HepG2 (cell line): ENCODE data around the gene CTXN1. TPM values are rescaled to one million over a fixed set of nuclear protein-coding genes. Genes with fewer than 3 reads are reported as not detected.
A peak's percentile ranks its signal among the peaks of the same experiment; 100 is the strongest.

Experiments used
- CBX1 ChIP-seq: IDR thresholded peaks from one replicate; pipeline ENCODE4 v1.6.1; 2016; ENCODE audit warnings: antibody characterized with exemption, low read depth
- DRAP1 ChIP-seq: IDR thresholded peaks from 2 replicates; pipeline ENCODE4 v1.6.1; 2016; ENCODE audit warnings: missing genetic modification reagents, missing compliant biosample characterization
- GMEB2 ChIP-seq: IDR thresholded peaks from 2 replicates; pipeline ENCODE4 v1.6.1; 2016; ENCODE audit warnings: missing biosample characterization, missing genetic modification reagents, low read depth
- HDAC6 ChIP-seq: fragments of 200-600 bp; sonication (generic); IDR thresholded peaks from 2 replicates; pipeline ENCODE4 v1.7.0; 2017; ENCODE audit warnings: mild to moderate bottlenecking, antibody characterized with exemption, low read length, low read depth
- HHEX ChIP-seq: IDR thresholded peaks from 2 replicates; pipeline ENCODE4 v1.6.1; 2016; ENCODE audit warnings: control low read depth
- HOXA7 ChIP-seq: sonication (generic); formaldehyde crosslinking; IDR thresholded peaks from 2 replicates; pipeline ENCODE4 v1.8.1; 2022; ENCODE audit warnings: mild to moderate bottlenecking, missing genetic modification reagents, moderate library complexity
- NAIF1 ChIP-seq: sonication (generic); formaldehyde crosslinking; IDR thresholded peaks from 2 replicates; pipeline ENCODE4 v1.5.0; 2020; ENCODE audit warnings: mild to moderate bottlenecking, missing genetic modification reagents, borderline replicate concordance
- ONECUT2 ChIP-seq: sonication (generic); formaldehyde crosslinking; IDR thresholded peaks from 2 replicates; pipeline ENCODE4 v1.4.0; 2020; ENCODE audit warnings: missing genetic modification reagents
- RARG ChIP-seq: sonication (generic); formaldehyde crosslinking; IDR thresholded peaks from 2 replicates; pipeline ENCODE4 v1.4.0; 2020; ENCODE audit warnings: low read depth, mild to moderate bottlenecking, missing genetic modification reagents
- TEF ChIP-seq: sonication (generic); formaldehyde crosslinking; IDR thresholded peaks from 2 replicates; pipeline ENCODE4 v1.5.0; 2020; ENCODE audit warnings: missing genetic modification reagents
- THAP8 ChIP-seq: sonication (generic); formaldehyde crosslinking; IDR thresholded peaks from 2 replicates; pipeline ENCODE4 v1.5.1; 2020; ENCODE audit warnings: missing genetic modification reagents, mild to moderate bottlenecking, borderline replicate concordance
- TP53 ChIP-seq: sonication (generic); formaldehyde crosslinking; conservative IDR thresholded peaks from 2 replicates; pipeline ENCODE4 v1.4.0; 2020; ENCODE audit warnings: missing genetic modification reagents
- ZBTB1 ChIP-seq: sonication (generic); formaldehyde crosslinking; IDR thresholded peaks from 2 replicates; pipeline ENCODE4 v1.4.0; 2020; ENCODE audit warnings: missing genetic modification reagents, borderline replicate concordance
- ZNF101 ChIP-seq: sonication (generic); formaldehyde crosslinking; IDR thresholded peaks from 2 replicates; pipeline ENCODE4 v1.4.0; 2020; ENCODE audit warnings: mild to moderate bottlenecking, low read depth, missing genetic modification reagents, borderline replicate concordance
- ZNF281 ChIP-seq: sonication (generic); formaldehyde crosslinking; IDR thresholded peaks from 2 replicates; pipeline ENCODE4 v1.4.0; 2020; ENCODE audit warnings: missing genetic modification reagents, borderline replicate concordance
- ZNF337 ChIP-seq: sonication (generic); formaldehyde crosslinking; IDR thresholded peaks from 2 replicates; pipeline ENCODE4 v1.5.1; 2020; ENCODE audit warnings: missing genetic modification reagents, low read depth, mild to moderate bottlenecking, borderline replicate concordance
- ZNF33A ChIP-seq: sonication (generic); formaldehyde crosslinking; IDR thresholded peaks from 2 replicates; pipeline ENCODE4 v1.5.1; 2020; ENCODE audit warnings: missing genetic modification reagents, mild to moderate bottlenecking, moderate library complexity, borderline replicate concordance
- ZNF703 ChIP-seq: sonication (generic); formaldehyde crosslinking; IDR thresholded peaks from 2 replicates; pipeline ENCODE4 v1.5.1; 2020; ENCODE audit warnings: missing genetic modification reagents, mild to moderate bottlenecking, moderate library complexity, borderline replicate concordance
- ZNF776 ChIP-seq: sonication (generic); formaldehyde crosslinking; IDR thresholded peaks from 2 replicates; pipeline ENCODE4 v1.4.0; 2020; ENCODE audit warnings: mild to moderate bottlenecking, missing genetic modification reagents
- polyA plus RNA-seq, 8 experiments: library from polyadenylated mRNA; depleted of rRNA in 3 of 8; stranded (reverse) in 7 of 8; unstranded in 1 of 8; fragments of >200 nt; fragmentation: Illumina TruSeq in 4 of 8; extraction: Trizol in 4 of 8; gene quantifications; 2 replicates each; pipeline versions ENCODE4 v1.2.1 to v1.2.3, GENCODE V29; 2011 to 2016; ENCODE audit warnings: low read depth in 4 of 8, missing spikeins in 1 of 8, mixed read lengths in 1 of 8; ENCODE audit not compliant: insufficient read depth in 1 of 8
- total RNA-seq, 5 experiments: library from RNA; depleted of rRNA; stranded (reverse); fragments of >200 nt; fragmentation: Illumina TruSeq; extraction: Trizol; gene quantifications; 2 replicates each; pipeline ENCODE4 v1.2.3, GENCODE V29; 2016; ENCODE audit warnings: low read depth in 1 of 5
- TF ChIP-seq, protein P1 (sequence below): sonication (generic); formaldehyde crosslinking; IDR thresholded peaks from 2 replicates; pipeline ENCODE4 v1.8.1; 2023; ENCODE audit warnings: missing genetic modification reagents, mild to moderate bottlenecking, borderline replicate concordance
- TF ChIP-seq, protein P2 (sequence below): sonication (generic); formaldehyde crosslinking; IDR thresholded peaks from 2 replicates; pipeline ENCODE4 v1.8.0; 2022; ENCODE audit warnings: mild to moderate bottlenecking, missing genetic modification reagents, borderline replicate concordance
- TF ChIP-seq, protein P3 (sequence below): sonication (generic); formaldehyde crosslinking; IDR thresholded peaks from 2 replicates; pipeline ENCODE4 v1.8.1; 2023; ENCODE audit warnings: mild to moderate bottlenecking, missing genetic modification reagents, borderline replicate concordance

Gene CTXN1
- total and polyA plus RNA-seq, 2 of the 13 experiments (the other 11 are each of a cell fraction or from before 2014, with no cell fraction given) = 0.11 TPM; not detected in 1

GRCh38 chr19:7902796-7903243 is 23.1 kb downstream of the CTXN1 start (continued):
- TF ChIP-seq ZNF281 = no peak
- peak; percentile 21; the same call in 1 of the 2 replicates for TF ChIP-seq NAIF1
- no peak for TF ChIP-seq THAP8
- TF ChIP-seq ZNF776 = no peak
- TF ChIP-seq DRAP1 = no peak
- TF ChIP-seq TP53 = no peak
- TF ChIP-seq ZNF101 = no peak
- no peak for TF ChIP-seq ONECUT2 (CRISPR knock-in tag)
- TF ChIP-seq ZNF33A (CRISPR knock-in tag) = no peak
- TF ChIP-seq, protein P1, sequence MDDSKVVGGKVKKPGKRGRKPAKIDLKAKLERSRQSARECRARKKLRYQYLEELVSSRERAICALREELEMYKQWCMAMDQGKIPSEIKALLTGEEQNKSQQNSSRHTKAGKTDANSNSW (CRISPR knock-in tag) = no peak
- TF ChIP-seq RARG = no peak
- no peak for TF ChIP-seq GMEB2 (CRISPR knock-in tag)
- TF ChIP-seq ZNF703 = 0 out of 2 replicates have a peak, but pooled peaks have one; percentile 49
- no peak for TF ChIP-seq HDAC6
- no peak for TF ChIP-seq ZNF337 (CRISPR knock-in tag)
- no peak for TF ChIP-seq HOXA7
- no peak for TF ChIP-seq CBX1
- TF ChIP-seq HHEX (CRISPR knock-in tag) = no peak
- TF ChIP-seq ZBTB1 = no peak
- TF ChIP-seq, protein P2, sequence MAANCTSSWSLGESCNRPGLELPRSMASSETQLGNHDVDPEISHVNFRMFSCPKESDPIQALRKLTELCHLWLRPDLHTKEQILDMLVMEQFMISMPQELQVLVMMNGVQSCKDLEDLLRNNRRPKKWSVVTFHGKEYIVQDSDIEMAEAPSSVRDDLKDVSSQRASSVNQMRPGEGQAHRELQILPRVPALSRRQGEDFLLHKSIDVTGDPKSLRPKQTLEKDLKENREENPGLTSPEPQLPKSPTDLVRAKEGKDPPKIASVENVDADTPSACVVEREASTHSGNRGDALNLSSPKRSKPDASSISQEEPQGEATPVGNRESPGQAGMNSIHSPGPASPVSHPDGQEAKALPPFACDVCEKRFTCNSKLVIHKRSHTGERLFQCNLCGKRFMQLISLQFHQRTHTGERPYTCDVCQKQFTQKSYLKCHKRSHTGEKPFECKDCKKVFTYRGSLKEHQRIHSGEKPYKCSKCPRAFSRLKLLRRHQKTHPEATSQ (CRISPR knock-in tag) = no peak
- TF ChIP-seq, protein P3, sequence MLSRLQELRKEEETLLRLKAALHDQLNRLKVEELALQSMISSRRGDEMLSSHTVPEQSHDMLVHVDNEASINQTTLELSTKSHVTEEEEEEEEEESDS (CRISPR knock-in tag) = no peak
- TF ChIP-seq TEF (CRISPR knock-in tag) = no peak
